Duodenal mucosa (tissue), 2 donors: Measurements from ENCODE around the gene UIMC1.

Source experiments
- H3K27ac ChIP-seq: one replicate; pipeline ENCODE4 v1.7.0; 2013; ENCODE audit warnings: low read depth, low read length
- H3K27me3 ChIP-seq, 2 donors: one replicate each; pipeline ENCODE4 v1.7.0; 2013; ENCODE audit warnings: low read length in 2 of 2, control low read depth in 1 of 2; ENCODE audit not compliant: insufficient read depth in 2 of 2, control insufficient read depth in 1 of 2
- H3K36me3 ChIP-seq, 2 donors: one replicate each; pipeline ENCODE4 v1.7.0; 2013; ENCODE audit warnings: low read length in 2 of 2, control low read depth in 1 of 2; ENCODE audit not compliant: insufficient read depth in 2 of 2, control insufficient read depth in 1 of 2
- H3K4me1 ChIP-seq, 2 donors: one replicate each; pipeline ENCODE4 v1.7.0; 2013; ENCODE audit warnings: low read length in 2 of 2, control low read depth in 1 of 2; ENCODE audit not compliant: insufficient read depth in 2 of 2, control insufficient read depth in 1 of 2
- H3K4me3 ChIP-seq, 2 donors: one replicate each; pipeline ENCODE4 v1.7.0; 2013; ENCODE audit warnings: low read length in 2 of 2, low read depth in 1 of 2
- H3K9ac ChIP-seq, 2 donors: one replicate each; pipeline ENCODE4 v1.7.0; 2013; ENCODE audit warnings: low read length in 2 of 2, low read depth in 1 of 2
- H3K9me3 ChIP-seq, 2 donors: one replicate each; pipeline ENCODE4 v1.7.0; 2013; ENCODE audit warnings: low read length in 2 of 2, control low read depth in 1 of 2; ENCODE audit not compliant: control insufficient read depth in 1 of 2

Gene UIMC1

DNA sequence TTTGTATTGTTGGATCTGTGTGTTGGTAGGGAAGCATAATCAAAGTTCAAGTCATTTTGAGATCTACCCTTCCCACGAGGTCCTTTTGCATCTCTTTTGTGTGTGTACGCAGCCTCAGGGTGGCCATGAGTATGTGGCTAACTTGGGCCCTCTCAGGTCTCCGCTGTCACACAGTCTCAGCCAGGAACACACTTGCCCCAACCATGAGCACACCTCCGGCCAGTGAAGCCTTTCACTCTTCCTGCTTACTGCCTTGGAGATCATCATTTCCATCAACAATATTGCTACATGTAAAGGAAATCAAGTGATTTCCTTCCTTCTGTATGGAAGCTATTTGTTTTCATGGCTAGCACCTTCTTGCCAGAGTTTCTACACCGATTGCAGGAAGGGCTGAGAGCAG lies 29.9 kb upstream of the UIMC1 start:
- Histone ChIP-seq H3K4me1 (peaks cover 0 to 4% of the 10 kb centered on the region in 2 donors), H3K27ac (no peak overlapping the region), H3K27me3 (no peaks in the 10 kb centered on the region), H3K36me3 (peaks cover 4 to 12% of the 10 kb centered on the region in 2 donors), H3K9ac (no peak overlapping the region), H3K4me3 (no peak overlapping the region), H3K9me3 (no peaks in the 10 kb centered on the region)

DNA sequence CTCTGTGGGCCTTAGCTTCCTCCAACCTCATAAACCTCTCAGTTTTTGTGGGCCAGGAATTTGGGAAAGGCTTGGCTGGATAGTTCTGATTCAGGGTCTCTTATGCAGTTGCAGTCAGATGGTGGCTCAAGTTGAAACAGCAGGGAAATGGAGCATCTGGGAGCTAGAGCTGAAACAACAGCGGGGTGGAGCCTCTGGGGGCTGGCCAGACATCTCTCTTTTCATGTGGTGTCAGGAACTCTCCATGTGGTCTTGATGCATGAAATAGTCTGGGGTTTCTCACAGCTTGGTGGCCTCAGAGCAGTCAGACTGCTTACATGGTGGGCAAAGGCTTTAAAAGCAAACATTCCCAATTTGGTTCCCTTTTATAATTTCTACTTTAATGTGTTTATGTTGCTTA lies 29.4 kb upstream of the UIMC1 start:
- Histone ChIP-seq H3K27me3 (no peaks in the 10 kb centered on the region), H3K27ac (no peak overlapping the region), H3K9ac (no peak overlapping the region), H3K4me1 (peaks cover 0 to 4% of the 10 kb centered on the region in 2 donors), H3K9me3 (no peaks in the 10 kb centered on the region), H3K4me3 (no peak overlapping the region), H3K36me3 (peaks cover under 1 to 8% of the 10 kb centered on the region in 2 donors)

DNA sequence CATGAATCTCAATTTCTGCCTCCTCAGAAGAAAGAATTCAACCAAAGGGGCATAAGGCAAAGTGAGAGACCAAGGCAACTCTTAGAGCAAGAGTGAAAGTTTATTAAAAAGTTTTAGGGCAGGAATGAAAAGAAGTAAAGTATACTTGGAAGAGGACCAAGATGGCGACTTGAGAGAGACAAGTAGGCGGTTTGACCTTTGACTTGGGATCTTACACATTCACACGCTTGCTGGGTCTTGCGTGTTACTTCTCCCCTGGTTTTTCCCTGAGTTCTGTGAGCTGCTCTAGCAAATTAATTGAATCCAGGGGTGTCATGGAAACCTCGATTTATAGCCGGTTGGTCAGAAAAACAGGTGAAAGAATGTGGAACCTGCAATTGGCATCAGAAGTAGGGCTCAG lies 22.9 kb upstream of the UIMC1 start:
- Histone ChIP-seq H3K27me3 (no peaks in the 10 kb centered on the region), H3K27ac (no peak overlapping the region), H3K4me3 (no peak overlapping the region), H3K9me3 (no peaks in the 10 kb centered on the region), H3K36me3 (peaks cover 0 to 3% of the 10 kb centered on the region in 2 donors), H3K9ac (no peak overlapping the region), H3K4me1 (no peaks in the 10 kb centered on the region)

GRCh38 chr5:177027665-177028064 lies 21.1 kb upstream of the UIMC1 start:
- no peak overlapping the region for H3K4me3 ChIP-seq
- H3K9me3 ChIP-seq = no peaks in the 10 kb centered on the region
- H3K36me3 ChIP-seq = peaks cover 0 to 3% of the 10 kb centered on the region in 2 donors
- H3K4me1 ChIP-seq = peaks cover 6 to 8% of the 10 kb centered on the region in 2 donors
- H3K9ac ChIP-seq = no peak overlapping the region
- no peaks in the 10 kb centered on the region for H3K27me3 ChIP-seq
- H3K27ac ChIP-seq = no peak overlapping the region

GRCh38 chr5:177025101-177025601 lies 18.6 kb upstream of the UIMC1 start:
- Histone ChIP-seq H3K9me3 (no peaks in the 10 kb centered on the region), H3K27ac (no peak overlapping the region), H3K4me1 (peaks cover 9 to 18% of the 10 kb centered on the region in 2 donors), H3K36me3 (peaks cover 0 to 3% of the 10 kb centered on the region in 2 donors), H3K4me3 (no peak overlapping the region), H3K9ac (no peak overlapping the region), H3K27me3 (no peaks in the 10 kb centered on the region)

- peaks cover 9 to 18% of the 10 kb centered on the region in 2 donors for H3K4me1 ChIP-seq
- no peak overlapping the region for H3K9ac ChIP-seq
- no peaks in the 10 kb centered on the region for H3K9me3 ChIP-seq
- H3K27ac ChIP-seq = no peak overlapping the region
- no peak overlapping the region for H3K4me3 ChIP-seq
- no peaks in the 10 kb centered on the region for H3K27me3 ChIP-seq
- peaks cover 0 to 3% of the 10 kb centered on the region in 2 donors for H3K36me3 ChIP-seq
Observed at GRCh38 chr5:177024559-177024958, 18.0 kb upstream of the UIMC1 start.

DNA sequence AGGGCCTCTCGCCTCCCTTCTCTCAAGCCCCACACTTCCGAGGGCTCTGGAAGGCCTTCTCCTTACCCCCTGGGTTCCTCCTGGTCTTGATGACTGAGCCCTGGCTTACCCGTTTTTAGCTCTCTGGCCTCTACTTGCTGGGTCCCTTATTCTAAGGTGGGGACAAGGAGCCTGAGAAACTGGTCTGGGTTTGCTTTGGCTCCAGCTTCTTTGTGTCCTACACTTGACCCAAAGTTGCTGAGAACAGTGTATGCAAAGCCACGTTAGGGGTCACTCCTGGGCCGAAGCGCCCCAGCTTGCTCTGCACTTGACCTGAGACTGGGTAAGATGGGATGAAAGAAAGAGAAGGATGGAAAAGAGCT lies 16.7 kb upstream of the UIMC1 start:
- H3K9ac ChIP-seq = peak overlapping the region; percentile 62 to 89
- H3K27ac ChIP-seq = no peak overlapping the region
- H3K9me3 ChIP-seq = no peaks in the 10 kb centered on the region
- H3K4me3 ChIP-seq = peak overlapping the region; percentile 86 to 92
- no peaks in the 10 kb centered on the region for H3K27me3 ChIP-seq
- H3K36me3 ChIP-seq = no peaks in the 10 kb centered on the region
- peaks cover 9 to 18% of the 10 kb centered on the region in 2 donors for H3K4me1 ChIP-seq

DNA sequence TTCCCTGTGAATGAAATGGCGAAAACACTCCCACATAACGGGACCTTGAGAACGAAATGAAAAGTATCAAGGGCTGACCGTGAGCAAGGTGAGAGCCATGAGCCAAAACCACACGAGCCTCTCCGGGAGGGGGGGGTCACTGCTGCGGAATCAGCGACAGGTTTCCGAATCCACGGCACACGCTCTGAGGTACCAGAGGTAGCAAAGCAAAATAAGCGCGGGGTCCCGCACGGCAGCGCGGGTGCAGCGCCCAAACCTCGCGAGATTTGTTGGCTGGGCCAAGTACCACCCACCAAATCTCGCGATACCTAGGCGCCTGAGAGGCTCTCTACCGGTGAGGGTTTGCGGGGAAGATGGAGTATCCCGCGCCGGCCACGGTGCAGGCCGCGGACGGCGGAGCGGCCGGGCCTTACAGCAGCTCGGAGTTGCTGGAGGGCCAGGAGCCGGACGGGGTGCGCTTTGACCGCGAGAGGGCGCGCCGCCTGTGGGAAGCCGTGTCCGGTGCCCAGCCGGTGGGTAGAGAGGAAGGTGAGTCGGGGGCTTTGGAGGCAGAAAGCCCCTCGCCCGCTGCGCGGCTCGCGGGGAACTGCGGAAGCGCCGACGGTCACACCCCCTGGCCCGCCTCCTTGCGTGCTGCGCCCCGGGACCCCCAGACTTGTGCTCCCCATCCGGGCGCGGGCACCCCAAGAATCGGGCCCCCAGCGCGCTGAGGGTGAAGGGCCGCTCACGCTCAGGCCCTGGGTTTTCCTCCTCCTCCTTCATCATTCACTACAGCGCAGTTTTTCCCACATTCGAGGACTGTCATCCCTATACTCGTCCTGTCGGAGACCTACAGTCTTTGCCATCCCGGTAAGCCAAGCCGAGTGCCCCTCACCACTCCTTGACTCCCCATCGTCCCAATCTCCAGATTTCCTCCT lies 16.1 kb upstream of the UIMC1 start, which contains the start of gene ZNF346:
Gene ZNF346 (plus strand): TSS at position 311 of the 917 bp plus-strand sequence. CDS start 43 bp downstream, at position 354.
- Histone ChIP-seq H3K9ac (peak within 1 kb of the TSS; percentile 62 to 89), H3K36me3 (no peaks in the 10 kb centered on the region)

GRCh38 chr5:177020033-177020432 lies 13.5 kb upstream of the UIMC1 start:
- Histone ChIP-seq H3K4me1 (peaks cover 9 to 18% of the 10 kb centered on the region in 2 donors), H3K4me3 (no peak overlapping the region), H3K9ac (no peak overlapping the region), H3K27ac (no peak overlapping the region), H3K36me3 (no peaks in the 10 kb centered on the region), H3K27me3 (no peaks in the 10 kb centered on the region), H3K9me3 (no peaks in the 10 kb centered on the region)

More for the DNA sequence above, 16.1 kb upstream of the UIMC1 start, which contains the start of gene ZNF346:
- Histone ChIP-seq H3K27ac (no peak within 1 kb of the TSS), H3K4me1 (peaks cover 9 to 18% of the 10 kb centered on the region in 2 donors), H3K27me3 (no peaks in the 10 kb centered on the region), H3K9me3 (no peaks in the 10 kb centered on the region), H3K4me3 (peak within 1 kb of the TSS; percentile 86 to 92)

- Histone ChIP-seq H3K4me3 (no peak overlapping the region), H3K27ac (no peak overlapping the region), H3K9ac (no peak overlapping the region), H3K9me3 (no peaks in the 10 kb centered on the region), H3K4me1 (peaks cover 6 to 14% of the 10 kb centered on the region in 2 donors), H3K27me3 (no peaks in the 10 kb centered on the region), H3K36me3 (no peaks in the 10 kb centered on the region)
Observed at GRCh38 chr5:177018341-177018740, 11.8 kb upstream of the UIMC1 start.
